ENCODE measurements around the gene CATSPER2.
"Not testable (repeated sequence)": the region's sequence is repeated elsewhere in the genome, so short reads cannot be mapped to it uniquely, and the experiment has no call there.

The CATSPER2 gene

GRCh38 chr15:43592841-43593240 lies 55.8 kb downstream of the CATSPER2 start:
- not testable (repeated sequence) for DNase-seq

GRCh38 chr15:43589778-43590466 lies 58.7 kb downstream of the CATSPER2 start, which contains the start of gene PPIP5K1:
Gene PPIP5K1, minus strand, starts transcription at chr15:43590208. Its CDS starts 5,704 bp downstream, at chr15:43584504.
- not testable (repeated sequence) for DNase-seq

All from C1 segment of cervical spinal cord (tissue), 14 donors.